Non-pigmented ciliary epithelial cell (primary cell): ENCODE measurements around the gene PAPSS1.
"Not testable (repeated sequence)": the region's sequence is repeated elsewhere in the genome, so short reads cannot be mapped to it uniquely, and the experiment has no call there.

ENCODE experiments used
- DNase-seq: peaks from one replicate; pipeline ENCODE4 v3.0.0-alpha.2; 2010; ENCODE audit warnings: low read depth

PAPSS1 gene

GRCh38 chr4:107719922-107720722 is at the start of gene PAPSS1:
Gene PAPSS1 (minus strand): TSS chr4:107720234. CDS start chr4:107720179, 55 bp downstream.
- peak; percentile 89 for DNase-seq

- DNase-seq: no peak
Observed at GRCh38 chr4:107760281-107760947, 40.4 kb upstream of the PAPSS1 start.

- no peak for DNase-seq
Observed at GRCh38 chr4:107757864-107758476, 37.9 kb upstream of the PAPSS1 start.

- DNase-seq: no peak
Observed at GRCh38 chr4:107757283-107757682, 37.2 kb upstream of the PAPSS1 start.

GRCh38 chr4:107755841-107756356 is 35.9 kb upstream of the PAPSS1 start:
- no peak for DNase-seq

GRCh38 chr4:107751670-107752069 is 31.6 kb upstream of the PAPSS1 start:
- no peak for DNase-seq

- no peak for DNase-seq
Observed at GRCh38 chr4:107747748-107748486, 27.9 kb upstream of the PAPSS1 start.

- no peak for DNase-seq
Observed at GRCh38 chr4:107746161-107746560, 26.1 kb upstream of the PAPSS1 start.

GRCh38 chr4:107744532-107744931 is 24.5 kb upstream of the PAPSS1 start:
- no peak for DNase-seq

- no peak for DNase-seq
Observed at GRCh38 chr4:107743532-107743931, 23.5 kb upstream of the PAPSS1 start.

GRCh38 chr4:107742791-107743190 is 22.8 kb upstream of the PAPSS1 start:
- no peak for DNase-seq

- DNase-seq: no peak
Observed at GRCh38 chr4:107742196-107742595, 22.2 kb upstream of the PAPSS1 start.

GRCh38 chr4:107740950-107741701 is 21.1 kb upstream of the PAPSS1 start:
- DNase-seq: no peak

- DNase-seq: no peak
Observed at GRCh38 chr4:107740381-107740780, 20.3 kb upstream of the PAPSS1 start.

- DNase-seq: no peak
Observed at GRCh38 chr4:107737450-107737849, 17.4 kb upstream of the PAPSS1 start.

GRCh38 chr4:107736924-107737448 is 17.0 kb upstream of the PAPSS1 start:
- no peak for DNase-seq

- DNase-seq: no peak
Observed at GRCh38 chr4:107736037-107736436, 16.0 kb upstream of the PAPSS1 start.

GRCh38 chr4:107734120-107734519 is 14.1 kb upstream of the PAPSS1 start:
- DNase-seq: no peak

GRCh38 chr4:107733431-107733925 is 13.4 kb upstream of the PAPSS1 start:
- no peak for DNase-seq

GRCh38 chr4:107729050-107729449 is 9.0 kb upstream of the PAPSS1 start:
- DNase-seq: not testable (repeated sequence)
